Stomach (tissue), 4 donors: ENCODE results near the gene HOXA6.

Source experiments
- EP300 ChIP-seq: sonication (generic); formaldehyde crosslinking; IDR thresholded peaks from one replicate; pipeline ENCODE4 v1.6.1; 2017; ENCODE audit warnings: antibody characterized with exemption
- POLR2A ChIP-seq, 4 donors: fragments of 450-650 bp; IDR thresholded peaks; one replicate each; pipeline ENCODE4 v1.6.1; 2016; ENCODE audit warnings: antibody characterized with exemption in 4 of 4, control low read depth in 2 of 4, mild to moderate bottlenecking in 1 of 4, moderate library complexity in 1 of 4
- TF ChIP-seq, protein P1 (sequence below), 7 experiments: fragments of 450-650 bp in 4 of 7; fragments of 200-600 bp in 3 of 7; sonication (generic) in 3 of 7; IDR thresholded peaks; one replicate each; pipeline ENCODE4 v1.5.1; 2016 to 2019; ENCODE audit warnings: antibody characterized with exemption in 7 of 7, control low read depth in 2 of 7, mild to moderate bottlenecking in 1 of 7

DNA sequence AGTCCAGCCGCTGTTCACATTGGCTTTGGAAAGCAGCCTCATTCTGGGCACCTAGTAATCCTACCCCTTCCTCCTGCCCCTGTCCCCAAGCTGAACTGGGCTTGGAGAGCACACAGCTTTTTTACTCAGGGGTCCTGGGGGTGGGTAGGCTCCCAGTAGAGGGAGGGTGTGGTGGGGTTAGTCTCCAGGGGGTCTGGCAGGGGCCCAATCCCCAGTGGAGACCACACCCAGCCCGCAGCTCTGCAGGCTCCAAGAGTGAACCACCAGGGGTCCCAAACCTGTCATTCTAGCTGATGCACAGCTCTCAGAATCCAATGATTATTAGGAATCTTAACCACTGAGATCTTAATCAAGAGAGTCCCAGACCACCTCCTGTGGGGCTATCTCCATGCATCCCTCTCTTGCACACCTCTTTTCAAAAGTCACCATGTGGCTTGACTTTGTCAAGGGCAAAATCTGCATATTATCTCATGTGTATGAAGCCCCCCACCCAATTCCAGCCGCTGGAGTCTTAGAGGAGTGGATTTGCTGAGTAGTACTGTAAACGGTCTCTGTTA lies 34.8 kb upstream of the HOXA6 start:
- TF ChIP-seq EP300 (no peak), POLR2A (IDR thresholded peaks at IDR 0.05) (no peak)
- TF ChIP-seq, protein P1, sequence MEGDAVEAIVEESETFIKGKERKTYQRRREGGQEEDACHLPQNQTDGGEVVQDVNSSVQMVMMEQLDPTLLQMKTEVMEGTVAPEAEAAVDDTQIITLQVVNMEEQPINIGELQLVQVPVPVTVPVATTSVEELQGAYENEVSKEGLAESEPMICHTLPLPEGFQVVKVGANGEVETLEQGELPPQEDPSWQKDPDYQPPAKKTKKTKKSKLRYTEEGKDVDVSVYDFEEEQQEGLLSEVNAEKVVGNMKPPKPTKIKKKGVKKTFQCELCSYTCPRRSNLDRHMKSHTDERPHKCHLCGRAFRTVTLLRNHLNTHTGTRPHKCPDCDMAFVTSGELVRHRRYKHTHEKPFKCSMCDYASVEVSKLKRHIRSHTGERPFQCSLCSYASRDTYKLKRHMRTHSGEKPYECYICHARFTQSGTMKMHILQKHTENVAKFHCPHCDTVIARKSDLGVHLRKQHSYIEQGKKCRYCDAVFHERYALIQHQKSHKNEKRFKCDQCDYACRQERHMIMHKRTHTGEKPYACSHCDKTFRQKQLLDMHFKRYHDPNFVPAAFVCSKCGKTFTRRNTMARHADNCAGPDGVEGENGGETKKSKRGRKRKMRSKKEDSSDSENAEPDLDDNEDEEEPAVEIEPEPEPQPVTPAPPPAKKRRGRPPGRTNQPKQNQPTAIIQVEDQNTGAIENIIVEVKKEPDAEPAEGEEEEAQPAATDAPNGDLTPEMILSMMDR (IDR thresholded peaks at IDR 0.05), result no peak
